Measurements from ENCODE around the gene TSHZ2. TPM values are rescaled to one million over a fixed set of nuclear protein-coding genes. Genes with fewer than 3 reads are reported as not detected.
A peak's percentile ranks its signal among the peaks of the same experiment; 100 is the strongest.

Gene TSHZ2
- total and polyA plus RNA-seq, 9 donors = 7.3 to 23.1 (median 12.5) TPM

GRCh38 chr20:53222416-53222815 is 250.3 kb downstream of the TSHZ2 start:
- Histone ChIP-seq H3K4me3 (ENCODE audit: low read length) (no peak overlapping the region), H3K27me3 (ENCODE audit: control insufficient read depth, insufficient read depth, low read length) (no peaks in the 10 kb centered on the region), H3K27ac (ENCODE audit: low read length) (no peak overlapping the region), H3K9me3 (replicated peaks; ENCODE audit: control insufficient read depth, low read depth, low read length) (no peaks in the 10 kb centered on the region), H3K36me3 (ENCODE audit: control insufficient read depth, insufficient read depth, low read length) (no peaks in the 10 kb centered on the region), H3K4me1 (ENCODE audit: control insufficient read depth, insufficient read depth, low read length) (peaks cover 3% of the 10 kb centered on the region)
- WGBS (ENCODE audit: insufficient coverage) = 51% methylated on average over 3 of the region's 4 CpGs
- DNase-seq = no peak

- no peak overlapping the region for H3K27ac ChIP-seq (ENCODE audit: low read length)
- H3K4me3 ChIP-seq (ENCODE audit: low read length) = no peak overlapping the region
- WGBS (ENCODE audit: insufficient coverage) = 100% methylated on average over 1 of the region's 3 CpGs
- DNase-seq = no peak
- H3K9me3 ChIP-seq (replicated peaks; ENCODE audit: control insufficient read depth, low read depth, low read length) = no peaks in the 10 kb centered on the region
- H3K36me3 ChIP-seq (ENCODE audit: control insufficient read depth, insufficient read depth, low read length) = no peaks in the 10 kb centered on the region
- H3K4me1 ChIP-seq (ENCODE audit: control insufficient read depth, insufficient read depth, low read length) = peaks cover 3% of the 10 kb centered on the region
- no peaks in the 10 kb centered on the region for H3K27me3 ChIP-seq (ENCODE audit: control insufficient read depth, insufficient read depth, low read length)
Measured at GRCh38 chr20:53222932-53223331, 250.8 kb downstream of the TSHZ2 start.

GRCh38 chr20:53223626-53224172 is 251.5 kb downstream of the TSHZ2 start:
- Histone ChIP-seq H3K4me1 (ENCODE audit: control insufficient read depth, insufficient read depth, low read length) (peaks cover 3% of the 10 kb centered on the region), H3K9me3 (replicated peaks; ENCODE audit: control insufficient read depth, low read depth, low read length) (no peaks in the 10 kb centered on the region), H3K4me3 (ENCODE audit: low read length) (no peak overlapping the region), H3K27me3 (ENCODE audit: control insufficient read depth, insufficient read depth, low read length) (no peaks in the 10 kb centered on the region), H3K27ac (ENCODE audit: low read length) (no peak overlapping the region), H3K36me3 (ENCODE audit: control insufficient read depth, insufficient read depth, low read length) (no peaks in the 10 kb centered on the region)
- no peak for DNase-seq
- no CpG with 5 or more reads among the region's 5 CpGs for WGBS (ENCODE audit: insufficient coverage)

GRCh38 chr20:53224851-53225250 is 252.7 kb downstream of the TSHZ2 start:
- no peak for DNase-seq
- Histone ChIP-seq H3K9me3 (replicated peaks; ENCODE audit: control insufficient read depth, low read depth, low read length) (no peaks in the 10 kb centered on the region), H3K4me1 (ENCODE audit: control insufficient read depth, insufficient read depth, low read length) (peaks cover 3% of the 10 kb centered on the region), H3K27ac (ENCODE audit: low read length) (no peak overlapping the region), H3K27me3 (ENCODE audit: control insufficient read depth, insufficient read depth, low read length) (no peaks in the 10 kb centered on the region), H3K36me3 (ENCODE audit: control insufficient read depth, insufficient read depth, low read length) (no peaks in the 10 kb centered on the region), H3K4me3 (ENCODE audit: low read length) (no peak overlapping the region)
- WGBS (ENCODE audit: insufficient coverage) = no CpG with 5 or more reads among the region's 1 CpG

- no peak overlapping the region for H3K27ac ChIP-seq (ENCODE audit: low read length)
- peaks cover 3% of the 10 kb centered on the region for H3K4me1 ChIP-seq (ENCODE audit: control insufficient read depth, insufficient read depth, low read length)
- H3K4me3 ChIP-seq (ENCODE audit: low read length) = no peak overlapping the region
- H3K27me3 ChIP-seq (ENCODE audit: control insufficient read depth, insufficient read depth, low read length) = no peaks in the 10 kb centered on the region
- no peaks in the 10 kb centered on the region for H3K9me3 ChIP-seq (replicated peaks; ENCODE audit: control insufficient read depth, low read depth, low read length)
- peak; percentile 52 for DNase-seq
- WGBS (ENCODE audit: insufficient coverage) = 100% methylated on average over 1 of the region's 7 CpGs
- no peaks in the 10 kb centered on the region for H3K36me3 ChIP-seq (ENCODE audit: control insufficient read depth, insufficient read depth, low read length)
Measured at GRCh38 chr20:53226826-53227225, 254.7 kb downstream of the TSHZ2 start.

GRCh38 chr20:53227523-53227922 is 255.4 kb downstream of the TSHZ2 start:
- no peaks in the 10 kb centered on the region for H3K9me3 ChIP-seq (replicated peaks; ENCODE audit: control insufficient read depth, low read depth, low read length)
- no peak overlapping the region for H3K27ac ChIP-seq (ENCODE audit: low read length)
- no CpG with 5 or more reads among the region's 3 CpGs for WGBS (ENCODE audit: insufficient coverage)
- H3K4me1 ChIP-seq (ENCODE audit: control insufficient read depth, insufficient read depth, low read length) = peaks cover under 1% of the 10 kb centered on the region
- no peaks in the 10 kb centered on the region for H3K36me3 ChIP-seq (ENCODE audit: control insufficient read depth, insufficient read depth, low read length)
- DNase-seq = no peak
- H3K27me3 ChIP-seq (ENCODE audit: control insufficient read depth, insufficient read depth, low read length) = no peaks in the 10 kb centered on the region
- H3K4me3 ChIP-seq (ENCODE audit: low read length) = no peak overlapping the region

GRCh38 chr20:53231061-53231460 is 258.9 kb downstream of the TSHZ2 start:
- no CpG with 5 or more reads among the region's 3 CpGs for WGBS (ENCODE audit: insufficient coverage)
- Histone ChIP-seq H3K36me3 (ENCODE audit: control insufficient read depth, insufficient read depth, low read length) (no peaks in the 10 kb centered on the region), H3K27me3 (ENCODE audit: control insufficient read depth, insufficient read depth, low read length) (no peaks in the 10 kb centered on the region), H3K9me3 (replicated peaks; ENCODE audit: control insufficient read depth, low read depth, low read length) (no peaks in the 10 kb centered on the region), H3K4me1 (ENCODE audit: control insufficient read depth, insufficient read depth, low read length) (no peaks in the 10 kb centered on the region), H3K27ac (ENCODE audit: low read length) (no peak overlapping the region), H3K4me3 (ENCODE audit: low read length) (no peak overlapping the region)
- no peak for DNase-seq

- no peak overlapping the region for H3K27ac ChIP-seq (ENCODE audit: low read length)
- no peak overlapping the region for H3K4me3 ChIP-seq (ENCODE audit: low read length)
- 86% methylated on average over 2 of the region's 8 CpGs for WGBS (ENCODE audit: insufficient coverage)
- no peaks in the 10 kb centered on the region for H3K36me3 ChIP-seq (ENCODE audit: control insufficient read depth, insufficient read depth, low read length)
- no peaks in the 10 kb centered on the region for H3K9me3 ChIP-seq (replicated peaks; ENCODE audit: control insufficient read depth, low read depth, low read length)
- no peaks in the 10 kb centered on the region for H3K27me3 ChIP-seq (ENCODE audit: control insufficient read depth, insufficient read depth, low read length)
- no peaks in the 10 kb centered on the region for H3K4me1 ChIP-seq (ENCODE audit: control insufficient read depth, insufficient read depth, low read length)
- no peak for DNase-seq
Measured at GRCh38 chr20:53237461-53237860, 265.3 kb downstream of the TSHZ2 start.

GRCh38 chr20:53238121-53238660 is 266.0 kb downstream of the TSHZ2 start:
- DNase-seq = no peak
- Histone ChIP-seq H3K27ac (ENCODE audit: low read length) (no peak overlapping the region), H3K36me3 (ENCODE audit: control insufficient read depth, insufficient read depth, low read length) (no peaks in the 10 kb centered on the region), H3K4me3 (ENCODE audit: low read length) (no peak overlapping the region), H3K27me3 (ENCODE audit: control insufficient read depth, insufficient read depth, low read length) (no peaks in the 10 kb centered on the region), H3K9me3 (replicated peaks; ENCODE audit: control insufficient read depth, low read depth, low read length) (no peaks in the 10 kb centered on the region), H3K4me1 (ENCODE audit: control insufficient read depth, insufficient read depth, low read length) (no peaks in the 10 kb centered on the region)
- WGBS (ENCODE audit: insufficient coverage) = no CpG with 5 or more reads among the region's 3 CpGs

GRCh38 chr20:53243152-53243551 is 271.0 kb downstream of the TSHZ2 start:
- WGBS (ENCODE audit: insufficient coverage) = 100% methylated on average over 2 of the region's 3 CpGs
- no peak for DNase-seq
- Histone ChIP-seq H3K4me3 (ENCODE audit: low read length) (no peak overlapping the region), H3K4me1 (ENCODE audit: control insufficient read depth, insufficient read depth, low read length) (no peaks in the 10 kb centered on the region), H3K9me3 (replicated peaks; ENCODE audit: control insufficient read depth, low read depth, low read length) (no peaks in the 10 kb centered on the region), H3K27me3 (ENCODE audit: control insufficient read depth, insufficient read depth, low read length) (no peaks in the 10 kb centered on the region), H3K27ac (ENCODE audit: low read length) (no peak overlapping the region), H3K36me3 (ENCODE audit: control insufficient read depth, insufficient read depth, low read length) (no peaks in the 10 kb centered on the region)

- Histone ChIP-seq H3K27ac (ENCODE audit: low read length) (no peak overlapping the region), H3K4me3 (ENCODE audit: low read length) (no peak overlapping the region)
- no peak for DNase-seq
Measured at GRCh38 chr20:53244711-53245110, 272.6 kb downstream of the TSHZ2 start.

More at GRCh38 chr20:53244711-53245110, 272.6 kb downstream of the TSHZ2 start:
- WGBS (ENCODE audit: insufficient coverage) = no CpG with 5 or more reads among the region's 2 CpGs
- Histone ChIP-seq H3K36me3 (ENCODE audit: control insufficient read depth, insufficient read depth, low read length) (no peaks in the 10 kb centered on the region), H3K9me3 (replicated peaks; ENCODE audit: control insufficient read depth, low read depth, low read length) (no peaks in the 10 kb centered on the region), H3K4me1 (ENCODE audit: control insufficient read depth, insufficient read depth, low read length) (no peaks in the 10 kb centered on the region), H3K27me3 (ENCODE audit: control insufficient read depth, insufficient read depth, low read length) (no peaks in the 10 kb centered on the region)
